Transverse colon (tissue), 4 donors: ENCODE measurements around the gene SEC14L2.
"Not testable (repeated sequence)": the region's sequence is repeated elsewhere in the genome, so short reads cannot be mapped to it uniquely, and the experiment has no call there.

Experiments
- CTCF ChIP-seq, 5 experiments: fragments of 200-600 bp in 3 of 5; fragments of 450-650 bp in 2 of 5; sonication (generic) in 3 of 5; IDR thresholded peaks; 1 replicate in 2 of 5; 2 replicates in 3 of 5; pipeline ENCODE4 v1.5.1; 2016 to 2017; ENCODE audit warnings: antibody characterized with exemption in 5 of 5, inconsistent platforms in 3 of 5, mild to moderate bottlenecking in 2 of 5, moderate library complexity in 1 of 5
- EP300 ChIP-seq: sonication (generic); formaldehyde crosslinking; IDR thresholded peaks from one replicate; pipeline ENCODE4 v1.6.1; 2017; ENCODE audit warnings: antibody characterized with exemption, low read depth
- POLR2AphosphoS5 ChIP-seq, 3 donors: sonication (generic); formaldehyde crosslinking; IDR thresholded peaks; one replicate each; pipeline ENCODE4 v1.6.1; 2016; ENCODE audit warnings: antibody characterized with exemption in 3 of 3

DNA sequence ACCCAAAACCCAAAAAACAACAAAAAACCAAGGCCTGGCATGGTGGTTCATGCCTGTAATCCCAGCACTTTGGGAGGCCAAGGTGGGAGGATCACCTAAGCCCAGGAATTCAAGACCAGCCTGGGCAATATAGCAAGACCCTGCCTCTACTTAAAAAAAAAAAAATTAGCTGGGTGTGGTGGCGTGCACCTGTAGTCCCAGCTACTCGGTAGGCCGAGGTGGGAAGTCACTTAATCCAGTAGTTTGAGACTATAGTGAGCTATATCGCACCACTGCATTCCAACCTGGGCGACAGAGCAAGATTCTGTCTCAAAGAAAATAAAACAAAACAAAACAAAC is 5.9 kb downstream of the SEC14L2 start:
- TF ChIP-seq CTCF (IDR thresholded peaks at IDR 0.05); EP300; POLR2AphosphoS5 (IDR thresholded peaks at IDR 0.05): not testable (repeated sequence)
